ENCODE measurements around the gene CCDC85C.

CCDC85C gene

GRCh38 chr14:99543370-99543769, 60.6 kb downstream of the CCDC85C start:
- no peak overlapping the region for H4K8ac ChIP-seq (ENCODE audit: low read depth, low read length)
- H3K9ac ChIP-seq (ENCODE audit: low read length), result no peak overlapping the region
- H3K79me1 ChIP-seq (ENCODE audit: low read length), result no peaks in the 10 kb centered on the region
- H3K4me1 ChIP-seq (ENCODE audit: control insufficient read depth, low read depth, low read length), result no peaks in the 10 kb centered on the region
- no peak overlapping the region for H3K56ac ChIP-seq (ENCODE audit: low read length)
- no peak overlapping the region for H4K5ac ChIP-seq (ENCODE audit: low read length)
- DNase-seq, result no peak
- H3K27ac ChIP-seq (ENCODE audit: low read depth, low read length), result no peak overlapping the region
- H3K18ac ChIP-seq (ENCODE audit: low read length), result no peak overlapping the region
- H3K4me2 ChIP-seq (ENCODE audit: low read length), result no peak overlapping the region
- no peaks in the 10 kb centered on the region for H3K27me3 ChIP-seq (ENCODE audit: insufficient read depth, low read length, poor library complexity)
- H3K4me3 ChIP-seq (ENCODE audit: low read length), result no peak overlapping the region
- no peaks in the 10 kb centered on the region for H3K79me2 ChIP-seq (ENCODE audit: control insufficient read depth, insufficient read depth, low read length)
- no peak overlapping the region for H3K4ac ChIP-seq (ENCODE audit: low read depth, low read length)
- H2BK120ac ChIP-seq (ENCODE audit: low read depth, low read length), result no peak overlapping the region
- no peak overlapping the region for H2BK15ac ChIP-seq (replicated peaks; ENCODE audit: low read depth)
- H3K23ac ChIP-seq (ENCODE audit: low read length), result no peak overlapping the region
- H2AK5ac ChIP-seq (ENCODE audit: low read length), result no peak overlapping the region
- H2BK5ac ChIP-seq (ENCODE audit: low read length), result no peak overlapping the region
- no peaks in the 10 kb centered on the region for H3K36me3 ChIP-seq (ENCODE audit: control insufficient read depth, insufficient read depth, low read length)
- WGBS (ENCODE audit: extremely low coverage, insufficient coverage, low lambda C conversion rate), result no CpG with 5 or more reads among the region's 4 CpGs

DNA sequence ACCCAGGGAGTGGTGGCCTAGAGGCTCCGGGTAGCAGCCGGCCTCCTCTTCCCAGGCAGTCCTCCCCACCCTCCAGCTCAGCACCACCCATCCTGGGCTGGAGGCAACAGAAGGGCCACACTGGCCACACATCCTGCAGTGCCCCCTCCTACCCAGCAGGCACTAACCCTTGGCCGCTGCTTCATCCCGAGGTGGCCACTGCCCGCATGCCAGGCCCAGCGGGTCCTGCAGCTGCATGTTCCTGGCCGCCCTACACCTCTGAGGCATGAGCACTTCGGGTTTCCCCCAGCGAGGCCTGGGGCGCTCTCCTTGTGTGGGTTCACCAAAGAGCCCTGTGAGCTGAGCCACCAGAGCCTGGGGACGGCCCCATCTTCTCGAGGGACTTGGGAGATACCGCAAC, 61.4 kb downstream of the CCDC85C start:
- Histone ChIP-seq H3K18ac (ENCODE audit: low read length) (no peak overlapping the region), H3K36me3 (ENCODE audit: control insufficient read depth, insufficient read depth, low read length) (no peaks in the 10 kb centered on the region), H3K79me1 (ENCODE audit: low read length) (no peaks in the 10 kb centered on the region), H4K5ac (ENCODE audit: low read length) (no peak overlapping the region), H4K8ac (ENCODE audit: low read depth, low read length) (no peak overlapping the region), H3K4ac (ENCODE audit: low read depth, low read length) (no peak overlapping the region), H3K9ac (ENCODE audit: low read length) (no peak overlapping the region), H3K4me2 (ENCODE audit: low read length) (no peak overlapping the region), H3K23ac (ENCODE audit: low read length) (no peak overlapping the region), H3K56ac (ENCODE audit: low read length) (no peak overlapping the region), H3K27ac (ENCODE audit: low read depth, low read length) (no peak overlapping the region), H3K79me2 (ENCODE audit: control insufficient read depth, insufficient read depth, low read length) (no peaks in the 10 kb centered on the region), H2AK5ac (ENCODE audit: low read length) (no peak overlapping the region), H3K4me1 (ENCODE audit: control insufficient read depth, low read depth, low read length) (no peaks in the 10 kb centered on the region), H2BK120ac (ENCODE audit: low read depth, low read length) (no peak overlapping the region), H3K27me3 (ENCODE audit: insufficient read depth, low read length, poor library complexity) (no peaks in the 10 kb centered on the region), H2BK15ac (replicated peaks; ENCODE audit: low read depth) (no peak overlapping the region), H2BK5ac (ENCODE audit: low read length) (no peak overlapping the region), H3K4me3 (ENCODE audit: low read length) (no peak overlapping the region)
- no CpG with 5 or more reads among the region's 13 CpGs for WGBS (ENCODE audit: extremely low coverage, insufficient coverage, low lambda C conversion rate)
- DNase-seq, result no peak

GRCh38 chr14:99541677-99542470, 62.1 kb downstream of the CCDC85C start:
- no peak overlapping the region for H3K4me3 ChIP-seq (ENCODE audit: low read length)
- H2BK15ac ChIP-seq (replicated peaks; ENCODE audit: low read depth), result no peak overlapping the region
- no peaks in the 10 kb centered on the region for H3K79me2 ChIP-seq (ENCODE audit: control insufficient read depth, insufficient read depth, low read length)
- H3K18ac ChIP-seq (ENCODE audit: low read length), result no peak overlapping the region
- H2BK5ac ChIP-seq (ENCODE audit: low read length), result no peak overlapping the region
- no peak overlapping the region for H4K5ac ChIP-seq (ENCODE audit: low read length)
- no peak overlapping the region for H3K9ac ChIP-seq (ENCODE audit: low read length)
- no CpG with 5 or more reads among the region's 18 CpGs for WGBS (ENCODE audit: extremely low coverage, insufficient coverage, low lambda C conversion rate)
- no peak for DNase-seq
- no peak overlapping the region for H3K27ac ChIP-seq (ENCODE audit: low read depth, low read length)
- no peaks in the 10 kb centered on the region for H3K4me1 ChIP-seq (ENCODE audit: control insufficient read depth, low read depth, low read length)
- no peak overlapping the region for H4K8ac ChIP-seq (ENCODE audit: low read depth, low read length)
- no peaks in the 10 kb centered on the region for H3K36me3 ChIP-seq (ENCODE audit: control insufficient read depth, insufficient read depth, low read length)
- no peaks in the 10 kb centered on the region for H3K79me1 ChIP-seq (ENCODE audit: low read length)
- no peak overlapping the region for H3K4me2 ChIP-seq (ENCODE audit: low read length)
- H3K27me3 ChIP-seq (ENCODE audit: insufficient read depth, low read length, poor library complexity), result no peaks in the 10 kb centered on the region
- H3K23ac ChIP-seq (ENCODE audit: low read length), result no peak overlapping the region
- H2AK5ac ChIP-seq (ENCODE audit: low read length), result no peak overlapping the region
- no peak overlapping the region for H2BK120ac ChIP-seq (ENCODE audit: low read depth, low read length)
- no peak overlapping the region for H3K4ac ChIP-seq (ENCODE audit: low read depth, low read length)
- H3K56ac ChIP-seq (ENCODE audit: low read length), result no peak overlapping the region

DNA sequence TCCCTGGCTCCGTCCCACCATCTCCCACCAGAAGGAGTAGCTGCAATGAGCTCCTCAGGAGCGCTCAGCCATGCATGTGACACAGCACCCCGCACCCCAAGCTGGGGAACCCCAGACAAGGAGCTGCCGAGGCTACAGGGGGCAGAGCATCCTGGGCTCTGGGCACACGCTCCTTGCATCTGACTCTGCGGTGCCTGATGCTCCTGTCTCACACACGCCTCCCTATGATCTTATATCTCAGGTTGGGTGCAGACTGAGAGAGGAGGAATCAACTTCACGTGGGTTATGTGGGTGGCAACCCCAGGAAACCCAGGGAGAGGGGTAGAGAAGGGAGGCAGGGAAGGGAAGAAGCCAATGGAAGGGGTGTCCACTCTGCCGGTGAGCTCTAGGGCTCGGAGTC, 62.8 kb downstream of the CCDC85C start:
- no peak overlapping the region for H3K27ac ChIP-seq (ENCODE audit: low read depth, low read length)

GRCh38 chr14:99540196-99541032, 63.6 kb downstream of the CCDC85C start:
- H2BK120ac ChIP-seq (ENCODE audit: low read depth, low read length), result no peak overlapping the region
- no peak for DNase-seq
- no peaks in the 10 kb centered on the region for H3K79me1 ChIP-seq (ENCODE audit: low read length)
- H3K4me2 ChIP-seq (ENCODE audit: low read length), result no peak overlapping the region
- H3K4me1 ChIP-seq (ENCODE audit: control insufficient read depth, low read depth, low read length), result no peaks in the 10 kb centered on the region
- H3K56ac ChIP-seq (ENCODE audit: low read length), result no peak overlapping the region
- no peak overlapping the region for H4K8ac ChIP-seq (ENCODE audit: low read depth, low read length)
- H3K79me2 ChIP-seq (ENCODE audit: control insufficient read depth, insufficient read depth, low read length), result no peaks in the 10 kb centered on the region
- H3K23ac ChIP-seq (ENCODE audit: low read length), result no peak overlapping the region
- no peaks in the 10 kb centered on the region for H3K27me3 ChIP-seq (ENCODE audit: insufficient read depth, low read length, poor library complexity)
- no peak overlapping the region for H2BK15ac ChIP-seq (replicated peaks; ENCODE audit: low read depth)
- no peak overlapping the region for H3K9ac ChIP-seq (ENCODE audit: low read length)
- no peak overlapping the region for H3K18ac ChIP-seq (ENCODE audit: low read length)
- no peak overlapping the region for H4K5ac ChIP-seq (ENCODE audit: low read length)
- H3K27ac ChIP-seq (ENCODE audit: low read depth, low read length), result no peak overlapping the region
- H2AK5ac ChIP-seq (ENCODE audit: low read length), result no peak overlapping the region
- no peaks in the 10 kb centered on the region for H3K36me3 ChIP-seq (ENCODE audit: control insufficient read depth, insufficient read depth, low read length)
- H3K4ac ChIP-seq (ENCODE audit: low read depth, low read length), result no peak overlapping the region
- H3K4me3 ChIP-seq (ENCODE audit: low read length), result no peak overlapping the region
- no peak overlapping the region for H2BK5ac ChIP-seq (ENCODE audit: low read length)
- WGBS (ENCODE audit: extremely low coverage, insufficient coverage, low lambda C conversion rate), result no CpG with 5 or more reads among the region's 15 CpGs

More for the DNA sequence above, 62.8 kb downstream of the CCDC85C start:
- Histone ChIP-seq H3K27me3 (ENCODE audit: insufficient read depth, low read length, poor library complexity) (no peaks in the 10 kb centered on the region), H2BK120ac (ENCODE audit: low read depth, low read length) (no peak overlapping the region), H3K4ac (ENCODE audit: low read depth, low read length) (no peak overlapping the region), H2AK5ac (ENCODE audit: low read length) (no peak overlapping the region), H3K79me2 (ENCODE audit: control insufficient read depth, insufficient read depth, low read length) (no peaks in the 10 kb centered on the region), H3K18ac (ENCODE audit: low read length) (no peak overlapping the region), H2BK15ac (replicated peaks; ENCODE audit: low read depth) (no peak overlapping the region), H3K4me1 (ENCODE audit: control insufficient read depth, low read depth, low read length) (no peaks in the 10 kb centered on the region), H3K79me1 (ENCODE audit: low read length) (no peaks in the 10 kb centered on the region), H4K8ac (ENCODE audit: low read depth, low read length) (no peak overlapping the region), H2BK5ac (ENCODE audit: low read length) (no peak overlapping the region), H3K9ac (ENCODE audit: low read length) (no peak overlapping the region), H3K4me3 (ENCODE audit: low read length) (no peak overlapping the region), H3K23ac (ENCODE audit: low read length) (no peak overlapping the region), H4K5ac (ENCODE audit: low read length) (no peak overlapping the region), H3K36me3 (ENCODE audit: control insufficient read depth, insufficient read depth, low read length) (no peaks in the 10 kb centered on the region), H3K56ac (ENCODE audit: low read length) (no peak overlapping the region), H3K4me2 (ENCODE audit: low read length) (no peak overlapping the region)
- no CpG with 5 or more reads among the region's 10 CpGs for WGBS (ENCODE audit: extremely low coverage, insufficient coverage, low lambda C conversion rate)
- no peak for DNase-seq
